ENCODE data around the gene POLR1G.

Gene POLR1G, protein sequence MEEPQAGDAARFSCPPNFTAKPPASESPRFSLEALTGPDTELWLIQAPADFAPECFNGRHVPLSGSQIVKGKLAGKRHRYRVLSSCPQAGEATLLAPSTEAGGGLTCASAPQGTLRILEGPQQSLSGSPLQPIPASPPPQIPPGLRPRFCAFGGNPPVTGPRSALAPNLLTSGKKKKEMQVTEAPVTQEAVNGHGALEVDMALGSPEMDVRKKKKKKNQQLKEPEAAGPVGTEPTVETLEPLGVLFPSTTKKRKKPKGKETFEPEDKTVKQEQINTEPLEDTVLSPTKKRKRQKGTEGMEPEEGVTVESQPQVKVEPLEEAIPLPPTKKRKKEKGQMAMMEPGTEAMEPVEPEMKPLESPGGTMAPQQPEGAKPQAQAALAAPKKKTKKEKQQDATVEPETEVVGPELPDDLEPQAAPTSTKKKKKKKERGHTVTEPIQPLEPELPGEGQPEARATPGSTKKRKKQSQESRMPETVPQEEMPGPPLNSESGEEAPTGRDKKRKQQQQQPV

GRCh38 chr19:45406226-45407090, at the start of gene POLR1G:
Gene POLR1G, plus strand, starts transcription at chr19:45406644. Its CDS starts 53 bp downstream, at chr19:45406697.
- peak; percentile 87 for DNase-seq (ENCODE audit: low spot score)

DNA sequence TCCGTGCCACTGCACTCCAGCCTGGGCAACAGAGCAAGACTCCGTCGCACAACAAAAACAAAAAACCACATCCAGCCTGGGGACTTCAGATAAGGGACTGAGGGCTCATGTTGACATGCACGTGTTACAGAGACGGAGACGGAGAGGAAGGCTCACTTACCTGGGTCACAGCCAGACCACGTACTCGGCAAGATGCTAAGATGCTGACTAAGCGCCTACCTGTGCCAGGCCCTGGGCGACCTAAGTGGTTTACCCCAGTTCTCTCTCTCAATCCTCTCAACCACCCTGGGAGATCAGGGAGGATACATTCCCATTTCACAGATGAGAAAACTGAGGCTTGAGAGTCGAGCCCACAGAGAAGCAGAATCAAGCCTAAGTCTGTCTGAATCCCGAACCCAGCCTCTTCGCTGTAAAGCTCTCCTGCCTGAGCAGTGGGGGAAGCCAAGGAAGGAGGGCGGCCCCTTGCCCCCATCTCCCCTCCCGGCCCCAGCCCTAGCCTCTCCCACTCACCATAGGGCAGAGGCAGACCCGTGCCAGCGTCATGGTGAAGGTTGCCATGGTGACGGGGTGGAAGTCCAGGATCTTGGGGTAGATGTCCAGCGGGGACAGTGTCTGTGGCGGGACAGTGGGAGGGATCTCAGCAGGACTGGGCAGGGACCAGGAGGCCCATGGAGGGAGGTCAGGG, 49.5 kb upstream of the POLR1G start:
- DNase-seq (ENCODE audit: low spot score): no peak

DNA sequence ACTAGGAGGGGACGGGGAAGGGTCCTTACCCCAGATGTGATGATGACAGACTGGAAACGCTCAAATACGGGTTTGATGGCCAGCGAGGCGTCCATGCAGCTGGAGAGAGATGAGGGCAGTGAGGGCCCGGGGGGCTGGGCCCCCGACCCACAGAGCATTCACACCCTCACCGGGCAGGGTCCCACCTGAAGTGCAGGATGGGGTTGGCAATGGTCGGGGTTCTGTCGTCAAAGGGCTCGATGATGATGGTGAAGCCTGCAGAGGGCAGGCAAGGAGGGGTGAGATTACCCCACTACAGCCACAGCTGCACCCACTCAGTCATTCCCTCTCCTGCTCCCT, 49.0 kb upstream of the POLR1G start:
- no peak for DNase-seq (ENCODE audit: low spot score)

GRCh38 chr19:45358213-45358792, 48.1 kb upstream of the POLR1G start:
- no peak for DNase-seq (ENCODE audit: low spot score)

- no peak for DNase-seq (ENCODE audit: low spot score)
Measured at GRCh38 chr19:45361608-45362007, 44.8 kb upstream of the POLR1G start.

- DNase-seq (ENCODE audit: low spot score): no peak
Measured at GRCh38 chr19:45362291-45362690, 44.2 kb upstream of the POLR1G start.

DNA sequence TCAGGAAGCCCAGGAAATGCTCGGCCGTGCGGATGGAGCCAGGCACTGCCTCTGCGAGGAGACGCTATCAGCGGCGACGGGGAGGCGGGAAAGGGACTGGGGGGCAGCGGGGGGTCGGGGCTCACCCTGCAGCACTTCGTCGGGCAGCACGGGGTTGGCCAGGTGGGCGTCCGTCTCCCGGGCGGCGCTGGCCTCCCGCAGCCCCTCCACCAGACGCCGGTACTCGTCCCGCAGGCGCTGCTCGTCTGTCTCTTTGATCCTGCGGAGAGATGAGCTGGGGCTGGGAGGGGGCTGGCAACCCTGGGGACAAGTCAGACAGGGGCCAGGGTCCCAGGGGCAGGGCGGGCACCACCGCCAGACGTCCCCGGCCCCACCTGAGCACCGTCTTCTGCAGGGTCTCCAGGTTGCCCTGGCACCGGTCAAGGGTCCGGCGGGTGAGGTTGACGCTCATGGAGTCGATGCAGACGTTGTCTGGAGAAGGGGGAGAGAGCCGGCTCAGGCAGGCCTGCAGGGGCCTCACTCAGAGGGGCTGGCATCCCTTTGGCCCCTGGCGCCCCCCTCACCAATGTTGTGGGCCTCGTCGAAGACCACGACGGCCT, 42.5 kb upstream of the POLR1G start:
- no peak for DNase-seq (ENCODE audit: low spot score)

DNA sequence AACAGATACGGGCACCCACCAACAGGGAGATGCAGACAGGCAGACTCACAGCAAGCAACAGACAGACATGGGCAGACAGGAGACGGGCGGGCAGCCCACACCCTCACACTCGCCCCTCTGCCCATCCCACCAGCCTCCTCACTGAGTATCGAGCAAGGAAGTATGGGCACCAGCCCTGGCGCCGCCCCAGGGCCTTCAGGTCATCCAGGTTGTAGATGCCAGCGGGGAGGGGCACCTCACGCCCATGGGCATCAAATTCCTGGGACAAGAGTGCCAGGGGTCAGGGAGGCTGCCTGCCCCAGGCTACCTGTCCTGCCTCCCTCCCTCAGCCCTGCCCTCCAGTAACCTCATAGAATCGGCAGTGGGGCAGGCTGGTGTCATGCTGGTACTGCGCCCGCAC, 41.7 kb upstream of the POLR1G start:
- no peak for DNase-seq (ENCODE audit: low spot score)

DNA sequence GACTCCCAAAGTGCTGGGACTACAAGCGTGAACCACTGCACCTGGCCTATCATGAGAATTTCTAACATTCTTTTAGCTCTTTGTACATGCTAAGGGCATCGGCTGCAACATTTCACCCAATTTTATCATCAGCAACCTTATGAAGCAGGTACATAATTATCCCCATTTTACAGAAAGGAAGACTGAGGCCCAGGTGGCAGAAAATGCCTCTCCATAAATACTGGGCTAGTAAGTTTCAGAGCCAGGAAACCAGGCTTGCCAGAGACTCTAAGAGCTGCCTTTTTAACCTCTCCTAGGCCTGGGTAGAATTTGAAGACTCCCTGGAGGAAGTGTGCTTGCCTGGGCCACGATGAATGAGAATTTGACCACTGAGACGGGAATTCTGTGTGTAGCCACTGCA, 38.3 kb upstream of the POLR1G start:
- DNase-seq (ENCODE audit: low spot score): no peak

- no peak for DNase-seq (ENCODE audit: low spot score)
Measured at GRCh38 chr19:45368737-45369340, 37.6 kb upstream of the POLR1G start.

DNA sequence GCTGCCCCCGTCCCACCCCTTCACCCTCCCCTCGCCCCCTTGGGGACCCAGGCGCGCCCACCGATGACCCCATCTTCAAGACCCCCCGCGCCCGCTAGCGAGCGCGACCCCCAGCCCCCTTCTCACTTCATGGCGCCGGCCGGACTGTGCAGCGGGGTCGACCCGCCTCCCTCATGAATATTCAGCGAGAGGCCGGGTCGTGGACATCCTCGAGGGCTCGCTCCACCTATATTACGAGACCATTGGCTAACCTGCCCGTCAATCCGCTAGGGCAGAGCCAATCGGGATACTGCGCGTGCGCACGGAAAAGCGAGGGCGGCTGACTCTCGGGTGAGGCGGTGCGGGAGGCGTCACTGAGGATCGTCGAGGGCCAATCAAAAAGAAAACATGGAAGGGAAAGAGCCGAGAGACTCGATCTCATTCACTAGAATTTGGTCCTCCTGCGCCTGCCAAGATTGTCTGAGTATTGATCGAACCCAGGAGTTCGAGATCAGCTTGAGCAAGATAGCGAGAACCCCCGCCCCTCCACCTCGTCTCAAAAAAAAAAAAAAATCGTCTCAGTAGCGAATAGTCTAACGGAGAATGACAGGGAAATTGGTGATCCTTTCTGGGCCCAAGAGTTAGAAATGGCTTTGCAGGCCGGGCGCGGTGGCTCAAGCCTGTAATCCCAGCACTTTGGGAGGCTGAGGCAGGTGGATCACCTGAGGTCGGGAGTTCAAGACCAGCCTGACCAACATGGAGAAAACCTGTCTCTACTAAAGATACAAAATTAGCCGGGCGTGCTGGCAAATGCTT, 35.8 kb upstream of the POLR1G start, which contains the start of gene ERCC2:
TSS of gene ERCC2 (minus strand) at position 164 of the 795 bp plus-strand sequence. CDS start at position 131, 33 bp downstream.
- peak; percentile 100 for DNase-seq (ENCODE audit: low spot score)

- DNase-seq (ENCODE audit: low spot score): no peak
Measured at GRCh38 chr19:45376045-45376724, 30.3 kb upstream of the POLR1G start.

DNA sequence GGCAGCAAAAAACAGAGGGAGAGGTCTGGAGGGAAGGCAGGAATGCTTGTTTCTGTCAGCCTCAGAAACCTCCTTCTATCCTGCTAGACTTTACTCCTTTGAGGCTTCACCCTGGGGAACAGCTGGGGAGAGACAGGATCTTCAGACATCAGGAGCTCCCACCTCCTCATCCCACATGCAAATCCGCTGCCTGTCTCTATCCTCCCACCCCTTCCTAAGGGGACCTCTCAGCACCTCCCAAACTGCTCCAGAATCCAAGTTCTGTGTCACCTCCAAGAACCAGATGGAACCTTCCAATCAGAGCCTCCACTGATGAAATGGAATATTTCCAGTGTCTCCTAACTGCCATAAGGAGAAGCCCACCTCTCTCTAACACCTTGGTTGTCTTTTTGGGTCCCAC, 26.3 kb upstream of the POLR1G start:
- DNase-seq (ENCODE audit: low spot score): no peak

GRCh38 chr19:45382426-45382825, 24.0 kb upstream of the POLR1G start:
- no peak for DNase-seq (ENCODE audit: low spot score)

- no peak for DNase-seq (ENCODE audit: low spot score)
Measured at GRCh38 chr19:45385392-45386221, 20.8 kb upstream of the POLR1G start.

DNA sequence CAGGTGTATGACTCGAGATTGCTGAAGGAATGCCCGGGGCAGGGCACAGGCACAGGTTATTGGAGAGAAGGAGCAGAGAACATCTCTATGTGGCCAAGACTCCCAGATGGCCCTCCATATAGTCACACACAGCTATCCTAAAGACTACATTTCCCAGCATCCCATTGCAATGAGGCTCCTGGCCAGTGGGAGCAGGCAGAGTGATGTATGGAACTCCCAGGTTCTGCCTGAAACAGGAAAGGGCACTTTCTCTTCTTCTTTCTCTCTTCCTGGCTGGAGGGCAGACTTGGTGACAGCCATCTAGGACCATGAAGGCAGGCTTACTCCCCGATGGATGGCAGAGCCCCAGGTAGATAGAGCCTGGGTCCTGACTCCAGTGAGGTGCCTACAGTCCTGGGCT, 15.1 kb upstream of the POLR1G start:
- no peak for DNase-seq (ENCODE audit: low spot score)

DNA sequence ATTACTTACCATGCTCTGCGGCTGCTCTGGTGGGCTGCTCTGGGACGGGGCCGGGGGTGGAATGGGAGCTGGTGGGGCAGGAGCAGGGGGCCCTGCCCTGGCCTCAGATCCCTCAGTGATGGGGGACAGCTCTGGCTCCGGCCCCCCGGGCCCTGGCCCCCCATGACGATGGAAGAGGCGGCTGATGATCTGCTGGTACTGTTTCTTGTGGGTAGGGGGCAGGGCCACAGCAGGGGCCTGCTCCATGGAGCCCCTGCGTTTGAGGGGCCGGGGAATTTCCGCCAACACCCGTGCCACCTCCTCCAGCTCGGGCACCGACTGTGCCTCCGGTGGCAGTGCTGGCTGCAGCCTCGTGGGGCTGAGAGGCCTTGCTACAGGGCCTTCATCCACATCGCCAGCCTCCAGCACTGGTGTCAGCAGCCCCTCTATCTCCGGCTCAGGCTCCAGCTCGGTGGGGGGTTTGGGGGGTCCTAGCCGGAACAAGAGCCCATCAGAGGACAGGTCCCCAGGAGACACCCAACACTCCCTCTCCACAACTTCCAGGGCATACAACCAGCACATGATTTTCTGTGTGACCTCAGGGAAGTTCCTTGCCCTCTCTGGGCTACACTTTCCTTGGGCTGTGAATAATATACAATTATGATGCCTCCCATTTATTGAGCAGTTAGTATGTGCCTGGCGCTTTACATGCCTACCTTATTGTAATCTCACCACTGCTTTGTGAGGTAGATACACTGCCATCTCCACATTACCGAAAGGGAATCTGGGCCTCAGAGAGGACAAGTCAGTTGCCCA, 14.4 kb upstream of the POLR1G start:
- no peak for DNase-seq (ENCODE audit: low spot score)

All from left forelimb (tissue), 1 donor.